Spinal cord (tissue), 10 donors: ENCODE measurements around the gene ATP6V0E1. TPM values are rescaled to one million over a fixed set of nuclear protein-coding genes. Genes with fewer than 3 reads are reported as not detected.

Experiments used
- DNase-seq, 6 donors: peaks; one replicate each; pipeline versions ENCODE4 v3.0.0 to v3.0.0-alpha.2; 2013 to 2015; ENCODE audit warnings: low spot score in 6 of 6, low read depth in 4 of 6
- H3K27ac ChIP-seq: one replicate; pipeline ENCODE4 v1.5.1; 2013; ENCODE audit warnings: low read depth, low read length, control low read depth
- H3K27me3 ChIP-seq: one replicate; pipeline ENCODE4 v1.6.1; 2013; ENCODE audit warnings: low read length; ENCODE audit not compliant: control insufficient read depth, insufficient read depth
- H3K36me3 ChIP-seq: one replicate; pipeline ENCODE4 v1.6.1; 2013; ENCODE audit warnings: low read length; ENCODE audit not compliant: control insufficient read depth, insufficient read depth
- H3K4me1 ChIP-seq: one replicate; pipeline ENCODE4 v1.6.1; 2013; ENCODE audit warnings: low read length; ENCODE audit not compliant: control insufficient read depth, insufficient read depth
- H3K4me3 ChIP-seq: one replicate; pipeline ENCODE4 v1.5.1; 2013; ENCODE audit warnings: low read depth, low read length, control low read depth
- H3K9me3 ChIP-seq: one replicate; pipeline ENCODE4 v1.6.1; 2013; ENCODE audit warnings: low read length; ENCODE audit not compliant: control insufficient read depth, insufficient read depth
- WGBS: methylation state at CpG from one replicate; pipeline ENCODE4 v1.1.5; 2013; ENCODE audit warnings: missing lambda C conversion rate; ENCODE audit not compliant: insufficient coverage; 5-methylcytosine and 5-hydroxymethylcytosine counted together
- polyA plus RNA-seq, 2 donors: library from polyadenylated mRNA; unstranded; fragments of 120-200 nt; gene quantifications; one replicate each; pipeline ENCODE4 v1.2.1, GENCODE V29; 2013; ENCODE audit not compliant: insufficient read length in 2 of 2
- total RNA-seq, 2 donors: library from RNA; depleted of rRNA in 1 of 2; stranded (reverse); fragments of 120-200 nt in 1 of 2; fragments of >200 nt in 1 of 2; gene quantifications; one replicate each; pipeline versions ENCODE4 v1.2.3 to v1.2.4, GENCODE V29; 2013 to 2014
- donor health status: healthy.

ATP6V0E1 gene
- total and polyA plus RNA-seq, 4 donors: 127 to 198 (median 134) TPM

DNA sequence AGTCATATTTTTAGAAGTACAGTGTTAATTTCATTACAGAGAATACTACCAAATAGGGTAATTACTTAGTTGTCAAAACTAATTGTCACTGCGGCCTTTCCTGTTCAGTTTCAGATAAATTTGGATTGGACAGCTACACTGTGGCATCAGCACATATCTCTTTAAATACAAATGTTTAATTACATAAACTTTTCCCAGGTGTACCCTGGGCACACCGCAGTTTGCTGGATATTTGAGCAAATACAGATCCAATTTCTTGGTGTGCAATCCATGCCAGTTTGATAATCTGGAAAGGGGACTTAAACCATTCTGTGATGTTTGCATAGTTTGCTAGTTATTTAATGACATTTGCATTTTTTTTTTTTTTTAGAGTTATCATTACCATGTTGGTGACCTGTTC lies 10.8 kb downstream of the ATP6V0E1 start:
- Histone ChIP-seq H3K9me3 (no peaks in the 10 kb centered on the region), H3K27me3 (no peaks in the 10 kb centered on the region), H3K27ac (no peak overlapping the region), H3K4me1 (no peaks in the 10 kb centered on the region), H3K4me3 (no peak overlapping the region), H3K36me3 (peaks cover 28% of the 10 kb centered on the region)
- WGBS: no CpG with 5 or more reads among the region's 2 CpGs
- no peak for DNase-seq

DNA sequence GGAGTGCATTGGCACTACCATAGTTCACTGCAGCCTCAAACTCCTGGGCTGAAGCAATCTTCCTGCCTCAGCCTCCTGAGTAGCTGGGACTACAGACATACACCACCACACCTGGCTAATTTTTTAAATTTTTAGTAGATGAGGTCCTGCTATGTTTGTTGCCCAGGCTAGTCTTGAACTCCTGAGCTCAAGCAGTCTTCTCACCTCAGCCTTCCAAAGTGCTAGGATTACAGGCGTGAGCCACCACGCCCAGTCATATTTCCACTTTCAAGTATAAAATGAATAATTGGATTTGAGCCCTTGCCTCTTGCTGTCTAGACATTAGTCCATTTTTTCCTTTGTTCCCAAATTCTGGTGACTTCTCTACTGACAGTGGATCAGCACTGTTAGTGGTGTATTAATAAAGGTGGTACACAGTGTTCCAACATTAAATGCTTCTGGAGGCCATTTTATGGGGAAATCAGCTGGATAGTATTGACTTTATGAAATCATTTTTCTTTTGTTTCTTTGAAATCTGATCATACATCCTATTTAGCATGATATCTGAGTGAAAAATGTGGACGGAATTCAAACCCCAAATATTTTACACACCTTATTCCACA lies 15.9 kb downstream of the ATP6V0E1 start:
- Histone ChIP-seq H3K9me3 (no peaks in the 10 kb centered on the region), H3K36me3 (peaks cover 16% of the 10 kb centered on the region), H3K4me1 (peaks cover 19% of the 10 kb centered on the region), H3K4me3 (no peak overlapping the region), H3K27ac (peak overlapping the region; percentile 70), H3K27me3 (no peaks in the 10 kb centered on the region)
- DNase-seq: no peak
- WGBS: no CpG with 5 or more reads among the region's 3 CpGs

- peak in 1 of 6 donors; percentile 62 for DNase-seq
- WGBS: 33% methylated on average over 1 of the region's 1 CpG
Observed at GRCh38 chr5:172999974-173000373, 16.4 kb downstream of the ATP6V0E1 start.

GRCh38 chr5:173001229-173001841 lies 17.8 kb downstream of the ATP6V0E1 start:
- H3K4me3 ChIP-seq: no peak overlapping the region
- H3K27me3 ChIP-seq: no peaks in the 10 kb centered on the region
- 88% methylated on average over 8 of the region's 9 CpGs for WGBS
- H3K4me1 ChIP-seq: peaks cover 19% of the 10 kb centered on the region
- H3K9me3 ChIP-seq: no peaks in the 10 kb centered on the region
- peaks cover 6% of the 10 kb centered on the region for H3K36me3 ChIP-seq
- H3K27ac ChIP-seq: no peak overlapping the region
- no peak for DNase-seq

More at GRCh38 chr5:172999974-173000373, 16.4 kb downstream of the ATP6V0E1 start:
- Histone ChIP-seq H3K4me1 (peaks cover 19% of the 10 kb centered on the region), H3K9me3 (no peaks in the 10 kb centered on the region), H3K36me3 (peaks cover 15% of the 10 kb centered on the region), H3K27me3 (no peaks in the 10 kb centered on the region), H3K27ac (peak overlapping the region; percentile 70), H3K4me3 (no peak overlapping the region)

DNA sequence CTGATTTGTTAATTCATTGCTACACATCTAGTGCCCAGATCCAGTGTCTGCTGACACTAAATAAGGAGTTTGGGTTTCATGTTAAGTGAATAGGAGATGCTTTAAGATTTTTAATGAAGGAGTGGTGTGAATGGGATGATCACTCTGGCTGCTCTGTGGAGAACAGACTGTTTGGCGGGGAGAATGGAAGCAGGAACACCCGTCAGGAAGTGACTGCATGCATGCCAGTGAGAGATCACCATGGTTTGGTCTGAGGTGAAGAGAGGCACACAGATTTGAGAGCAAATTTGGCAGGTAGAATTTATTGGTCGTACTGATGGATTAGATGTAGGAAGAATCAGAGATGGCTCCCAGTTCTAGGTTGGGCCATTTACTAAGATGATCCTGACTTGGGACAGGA lies 19.8 kb downstream of the ATP6V0E1 start:
- peak overlapping the region; percentile 3 for H3K27ac ChIP-seq
- WGBS: 47% methylated on average over 3 of the region's 3 CpGs
- peaks cover 1% of the 10 kb centered on the region for H3K36me3 ChIP-seq
- no peaks in the 10 kb centered on the region for H3K27me3 ChIP-seq
- DNase-seq: peak in 2 of 6 donors; percentile 26 to 27
- H3K4me1 ChIP-seq: peaks cover 31% of the 10 kb centered on the region
- H3K4me3 ChIP-seq: no peak overlapping the region
- no peaks in the 10 kb centered on the region for H3K9me3 ChIP-seq

- Histone ChIP-seq H3K9me3 (no peaks in the 10 kb centered on the region), H3K36me3 (no peaks in the 10 kb centered on the region), H3K4me3 (no peak overlapping the region), H3K27me3 (no peaks in the 10 kb centered on the region), H3K27ac (peak overlapping the region; percentile 3), H3K4me1 (peaks cover 32% of the 10 kb centered on the region)
- no peak for DNase-seq
- WGBS: 84% methylated on average over 2 of the region's 2 CpGs
Observed at GRCh38 chr5:173004013-173004412, 20.4 kb downstream of the ATP6V0E1 start.

DNA sequence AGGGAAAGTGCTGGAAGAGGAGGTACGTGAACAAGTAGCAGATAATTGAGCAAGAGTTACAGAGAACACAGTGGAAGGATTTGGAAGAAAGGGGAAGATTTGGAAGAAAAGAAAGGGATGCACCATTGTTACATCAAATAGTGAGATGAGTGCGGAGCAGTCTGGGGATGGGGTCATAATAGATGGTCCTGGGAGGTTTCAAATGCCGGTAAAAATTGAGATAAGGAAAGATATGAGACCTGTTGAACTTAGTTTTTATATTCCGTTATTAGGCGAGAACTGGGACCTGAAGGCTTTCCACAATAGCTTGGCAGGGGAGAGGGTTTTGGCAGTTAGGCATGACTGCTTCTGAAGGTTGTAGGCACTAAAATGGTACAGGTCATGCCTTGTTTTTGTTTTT lies 20.9 kb downstream of the ATP6V0E1 start:
- no peak overlapping the region for H3K27ac ChIP-seq
- 90% methylated on average over 4 of the region's 5 CpGs for WGBS
- DNase-seq: no peak
- H3K27me3 ChIP-seq: no peaks in the 10 kb centered on the region
- no peak overlapping the region for H3K4me3 ChIP-seq
- peaks cover 32% of the 10 kb centered on the region for H3K4me1 ChIP-seq
- H3K36me3 ChIP-seq: no peaks in the 10 kb centered on the region
- no peaks in the 10 kb centered on the region for H3K9me3 ChIP-seq

- 64% methylated on average over 6 of the region's 6 CpGs for WGBS
- no peak for DNase-seq
- no peaks in the 10 kb centered on the region for H3K36me3 ChIP-seq
Observed at GRCh38 chr5:173010021-173010420, 26.4 kb downstream of the ATP6V0E1 start.

GRCh38 chr5:173010547-173011464 lies 27.2 kb downstream of the ATP6V0E1 start:
- peak in 2 of 6 donors; percentile 34 to 50 for DNase-seq
- Histone ChIP-seq H3K36me3 (no peaks in the 10 kb centered on the region), H3K27ac (no peak overlapping the region), H3K4me1 (peaks cover 14% of the 10 kb centered on the region), H3K27me3 (no peaks in the 10 kb centered on the region), H3K9me3 (no peaks in the 10 kb centered on the region), H3K4me3 (no peak overlapping the region)
- WGBS: 74% methylated on average over 7 of the region's 11 CpGs

More at GRCh38 chr5:173010021-173010420, 26.4 kb downstream of the ATP6V0E1 start:
- Histone ChIP-seq H3K27ac (no peak overlapping the region), H3K4me3 (no peak overlapping the region), H3K27me3 (no peaks in the 10 kb centered on the region), H3K4me1 (peaks cover 13% of the 10 kb centered on the region), H3K9me3 (no peaks in the 10 kb centered on the region)
